IMR-90 (cell line): Measurements from ENCODE around the gene COA5. TPM values are rescaled to one million over a fixed set of nuclear protein-coding genes. Genes with fewer than 3 reads are reported as not detected.

ENCODE experiments used
- ATAC-seq: fragments of 200-7000 bp; cut with Tn5 transposase; 2 replicates; pipeline ENCODE4 v1.9.1; 2020; ENCODE audit warnings: low read depth, mild to moderate bottlenecking, moderate library complexity
- BruUV-seq: library from RNA; stranded (reverse); fragments of 400-500 nt; replicated peaks from 2 replicates; lab custom pipeline; 2021; lab: Mats Ljungman, UMichigan
- CTCF ChIA-PET: fragments of 300-600 bp; formaldehyde crosslinking; extraction: SDS; loops from one replicate; lab custom pipeline; 2021; ENCODE audit warnings: antibody characterized with exemption; lab: Yijun Ruan, JAX
- POLR2A ChIA-PET: fragments of 300-600 bp; sonication (Branson Sonifier 250); formaldehyde crosslinking; loops from one replicate; lab custom pipeline; 2022; ENCODE audit warnings: antibody characterized with exemption; ENCODE audit not compliant: unreplicated experiment; lab: Charles Lee
- DNase-seq: peaks from one replicate; pipeline ENCODE4 v3.0.0; 2013
- H2AFZ ChIP-seq: replicated peaks from 2 replicates; pipeline ENCODE3; 2013; ENCODE audit warnings: low read length, mild to moderate bottlenecking; ENCODE audit not compliant: poor library complexity
- H2AK5ac ChIP-seq: 2 replicates; pipeline ENCODE4 v1.6.1; 2013; ENCODE audit warnings: low read depth, low read length, inconsistent platforms
- H2AK9ac ChIP-seq: replicated peaks from 2 replicates; pipeline ENCODE3; 2013; ENCODE audit warnings: mild to moderate bottlenecking, low read depth, low read length, moderate library complexity; ENCODE audit not compliant: poor library complexity
- H2BK120ac ChIP-seq: 2 replicates; pipeline ENCODE4 v1.6.1; 2013; ENCODE audit warnings: low read depth, low read length, inconsistent platforms
- H2BK15ac ChIP-seq: 3 replicates; pipeline ENCODE4 v1.6.1; 2013; ENCODE audit warnings: low read depth, low read length, inconsistent platforms
- H2BK20ac ChIP-seq: 2 replicates; pipeline ENCODE4 v1.6.1; 2013; ENCODE audit warnings: low read depth, mild to moderate bottlenecking, inconsistent platforms, low read length, moderate library complexity
- H2BK5ac ChIP-seq: 2 replicates; pipeline ENCODE4 v1.6.1; 2013; ENCODE audit warnings: mild to moderate bottlenecking, low read depth, low read length, inconsistent platforms; ENCODE audit not compliant: poor library complexity, severe bottlenecking
- H3K14ac ChIP-seq: replicated peaks from 2 replicates; pipeline ENCODE4 v1.6.1; 2013; ENCODE audit warnings: low read depth, low read length, inconsistent platforms
- H3K18ac ChIP-seq: 2 replicates; pipeline ENCODE4 v1.6.1; 2013; ENCODE audit warnings: low read depth, low read length, control low read depth
- H3K23ac ChIP-seq: 2 replicates; pipeline ENCODE4 v1.6.1; 2013; ENCODE audit warnings: low read depth, low read length, inconsistent platforms
- H3K27ac ChIP-seq: 2 replicates; pipeline ENCODE4 v1.5.1; 2013; ENCODE audit warnings: mild to moderate bottlenecking, control low read depth, low read length; ENCODE audit not compliant: insufficient read depth
- H3K27me3 ChIP-seq: 2 replicates; pipeline ENCODE4 v1.6.1; 2013; ENCODE audit warnings: low read length; ENCODE audit not compliant: control insufficient read depth, insufficient read depth
- H3K36me3 ChIP-seq: 2 replicates; pipeline ENCODE4 v1.6.1; 2013; ENCODE audit warnings: low read length, mixed read lengths; ENCODE audit not compliant: control insufficient read depth, insufficient read depth
- H3K4ac ChIP-seq: 2 replicates; pipeline ENCODE4 v1.6.1; 2013; ENCODE audit warnings: low read depth, low read length, inconsistent platforms
- H3K4me1 ChIP-seq: 2 replicates; pipeline ENCODE4 v1.6.1; 2013; ENCODE audit warnings: low read length, mixed read lengths; ENCODE audit not compliant: control insufficient read depth, insufficient read depth
- H3K4me2 ChIP-seq: 2 replicates; pipeline ENCODE4 v1.6.1; 2013; ENCODE audit warnings: low read depth, mild to moderate bottlenecking, control low read depth, low read length, moderate library complexity
- H3K4me3 ChIP-seq: 2 replicates; pipeline ENCODE4 v1.5.1; 2013; ENCODE audit warnings: low read depth, mild to moderate bottlenecking, control low read depth, low read length, moderate library complexity; ENCODE audit not compliant: insufficient read depth
- H3K56ac ChIP-seq: 2 replicates; pipeline ENCODE4 v1.6.1; 2013; ENCODE audit warnings: low read length, inconsistent platforms; ENCODE audit not compliant: insufficient read depth; ENCODE audit errors: extremely low read depth
- H3K79me1 ChIP-seq, 2 experiments: 2 replicates each; pipeline ENCODE4 v1.6.1; 2013; ENCODE audit warnings: low read length in 2 of 2, inconsistent platforms in 1 of 2, low read depth in 1 of 2
- H3K9ac ChIP-seq: 2 replicates; pipeline ENCODE4 v1.6.1; 2013; ENCODE audit warnings: low read depth, low read length, control low read depth
- H3K9me1 ChIP-seq: 2 replicates; pipeline ENCODE4 v1.6.1; 2013; ENCODE audit warnings: low read length, inconsistent platforms; ENCODE audit not compliant: insufficient read depth
- H3K9me3 ChIP-seq: 2 replicates; pipeline ENCODE4 v1.6.1; 2013; ENCODE audit warnings: low read length; ENCODE audit not compliant: control insufficient read depth, insufficient read depth
- H4K20me1 ChIP-seq: 2 replicates; pipeline ENCODE4 v1.6.1; 2013; ENCODE audit warnings: low read length, inconsistent platforms; ENCODE audit not compliant: insufficient read depth
- H4K5ac ChIP-seq: 2 replicates; pipeline ENCODE4 v1.6.1; 2013; ENCODE audit warnings: mild to moderate bottlenecking, low read depth, low read length, control low read depth
- H4K8ac ChIP-seq, 2 experiments: 2 replicates each; pipeline ENCODE4 v1.6.1; 2013; ENCODE audit warnings: low read depth in 2 of 2, low read length in 2 of 2, control low read depth in 1 of 2, inconsistent platforms in 1 of 2
- H4K91ac ChIP-seq: 2 replicates; pipeline ENCODE4 v1.6.1; 2013; ENCODE audit warnings: low read depth, low read length, inconsistent platforms; ENCODE audit not compliant: insufficient read depth
- BHLHE40 ChIP-seq: fragments of 150-350 bp; IDR thresholded peaks from 2 replicates; pipeline ENCODE4 v1.6.1; 2016; ENCODE audit warnings: mild to moderate bottlenecking, low read depth, low read length
- CEBPB ChIP-seq: IDR thresholded peaks from 2 replicates; pipeline ENCODE4 v1.6.1; 2012; ENCODE audit warnings: low read depth, low read length, improper control_type of control experiment
- CHD1 ChIP-seq: IDR thresholded peaks from 2 replicates; pipeline ENCODE4 v1.6.1; 2012; ENCODE audit warnings: low read depth, low read length, improper control_type of control experiment
- ELK1 ChIP-seq: fragments of 150-350 bp; IDR thresholded peaks from 2 replicates; pipeline ENCODE4 v1.6.1; 2016; ENCODE audit warnings: low read depth, mild to moderate bottlenecking, low read length, moderate library complexity, borderline replicate concordance
- MAZ ChIP-seq: IDR thresholded peaks from 2 replicates; pipeline ENCODE4 v1.6.1; 2012; ENCODE audit warnings: low read depth, mild to moderate bottlenecking, low read length, improper control_type of control experiment, moderate library complexity, borderline replicate concordance
- MXI1 ChIP-seq: IDR thresholded peaks from 2 replicates; pipeline ENCODE4 v1.6.1; 2012; ENCODE audit warnings: low read depth, mild to moderate bottlenecking, low read length, moderate library complexity, borderline replicate concordance
- NFE2L2 ChIP-seq: fragments of 150-350 bp; IDR thresholded peaks from 2 replicates; pipeline ENCODE4 v1.6.1; 2016; ENCODE audit warnings: low read depth, mild to moderate bottlenecking, low read length
- RAD21 ChIP-seq: IDR thresholded peaks from 2 replicates; pipeline ENCODE4 v1.6.1; 2012; ENCODE audit warnings: low read length, improper control_type of control experiment
- RCOR1 ChIP-seq: IDR thresholded peaks from 2 replicates; pipeline ENCODE4 v1.6.1; 2012; ENCODE audit warnings: mild to moderate bottlenecking, low read length, improper control_type of control experiment; ENCODE audit not compliant: insufficient replicate concordance
- WGBS, 2 experiments: methylation state at CpG; one replicate each; pipeline versions ENCODE4 v1.1.5 to v1.1.7; 2013; ENCODE audit warnings: missing lambda C conversion rate in 2 of 2; ENCODE audit not compliant: insufficient read length in 1 of 2; ENCODE audit errors: extremely low coverage in 2 of 2; 5-methylcytosine and 5-hydroxymethylcytosine counted together
- dilution Hi-C: fragments of 300-500 bp; cut with HindIII; formaldehyde crosslinking; loops from one replicate; pipeline ENCODE4 v1.14.3; 2018; ENCODE audit warnings: low sequenced_read_pairs; ENCODE audit not compliant: unreplicated experiment
- in situ Hi-C: fragments of 300-500 bp; cut with MboI; formaldehyde crosslinking; loops from 3 replicates; pipeline ENCODE4 v1.14.3; 2019; ENCODE audit warnings: low sequenced_read_pairs, inconsistent platforms, mixed read lengths
- intact Hi-C: fragments of 100-400 bp; cut with micrococcal nuclease; formaldehyde crosslinking; loops from 2 replicates; pipeline ENCODE4 v1.10.0; 2022
- polyA plus RNA-seq, 3 experiments: library from polyadenylated mRNA; depleted of rRNA; stranded (reverse); fragments of >200 nt; gene quantifications; 2 replicates each; pipeline ENCODE4 v1.2.3, GENCODE V29; 2012; ENCODE audit warnings: low replicate concordance in 1 of 3
- total RNA-seq: library from RNA; depleted of rRNA; stranded (reverse); fragments of >200 nt; gene quantifications from 2 replicates; pipeline ENCODE4 v1.2.3, GENCODE V29; 2012
- TF ChIP-seq, protein P1 (sequence below): conservative IDR thresholded peaks from 2 replicates; pipeline ENCODE4 v1.5.1; 2012; ENCODE audit warnings: mild to moderate bottlenecking, low read depth, low read length, improper control_type of control experiment
- TF ChIP-seq, protein P2 (sequence below): fragments of 150-350 bp; IDR thresholded peaks from 2 replicates; pipeline ENCODE4 v1.6.1; 2017; ENCODE audit warnings: mild to moderate bottlenecking, antibody characterized with exemption, low read length, low read depth

The COA5 gene
- total and polyA plus RNA-seq, 2 of the 4 experiments (the other 2 are of a cell fraction): 8.4 to 14.2 TPM

- ChIA-PET POLR2A (no interaction called here), CTCF (no interaction called here)
- H3K23ac ChIP-seq: no peak overlapping the region
- WGBS, 2 experiments: 67% methylated on average over 1 of the region's 13 CpGs; no CpG with 5 or more reads in 1 of the 2 experiments
- no peak overlapping the region for H3K27ac ChIP-seq
- no peak overlapping the region for H4K8ac ChIP-seq
- H4K20me1 ChIP-seq: peaks cover 5% of the 10 kb centered on the region; the same call in 1 of the 2 replicates
- peaks cover 16% of the 10 kb centered on the region for H3K36me3 ChIP-seq
- H3K4ac ChIP-seq: no peak overlapping the region
- H3K79me1 ChIP-seq: 0 out of 4 replicates have a peak, but pooled peaks cover 0 to 4% of the 10 kb centered on the region in 2 experiments
- no TSS peak for BruUV-seq
- no peak overlapping the region for H2BK5ac ChIP-seq
- no peak overlapping the region for H2BK20ac ChIP-seq
- no peak overlapping the region for H3K4me2 ChIP-seq
- H3K56ac ChIP-seq: no peak overlapping the region
- dilution Hi-C loops (no loop called here), in situ Hi-C loops (no loop called here), intact Hi-C loops (no loop called here)
- no peak overlapping the region for H3K18ac ChIP-seq
- no peaks in the 10 kb centered on the region for H3K9me3 ChIP-seq
- no peak overlapping the region for H3K4me3 ChIP-seq
- TF ChIP-seq, protein P1, sequence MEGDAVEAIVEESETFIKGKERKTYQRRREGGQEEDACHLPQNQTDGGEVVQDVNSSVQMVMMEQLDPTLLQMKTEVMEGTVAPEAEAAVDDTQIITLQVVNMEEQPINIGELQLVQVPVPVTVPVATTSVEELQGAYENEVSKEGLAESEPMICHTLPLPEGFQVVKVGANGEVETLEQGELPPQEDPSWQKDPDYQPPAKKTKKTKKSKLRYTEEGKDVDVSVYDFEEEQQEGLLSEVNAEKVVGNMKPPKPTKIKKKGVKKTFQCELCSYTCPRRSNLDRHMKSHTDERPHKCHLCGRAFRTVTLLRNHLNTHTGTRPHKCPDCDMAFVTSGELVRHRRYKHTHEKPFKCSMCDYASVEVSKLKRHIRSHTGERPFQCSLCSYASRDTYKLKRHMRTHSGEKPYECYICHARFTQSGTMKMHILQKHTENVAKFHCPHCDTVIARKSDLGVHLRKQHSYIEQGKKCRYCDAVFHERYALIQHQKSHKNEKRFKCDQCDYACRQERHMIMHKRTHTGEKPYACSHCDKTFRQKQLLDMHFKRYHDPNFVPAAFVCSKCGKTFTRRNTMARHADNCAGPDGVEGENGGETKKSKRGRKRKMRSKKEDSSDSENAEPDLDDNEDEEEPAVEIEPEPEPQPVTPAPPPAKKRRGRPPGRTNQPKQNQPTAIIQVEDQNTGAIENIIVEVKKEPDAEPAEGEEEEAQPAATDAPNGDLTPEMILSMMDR: no peak
- TF ChIP-seq MXI1: no peak
- TF ChIP-seq CEBPB: no peak
- no peak for TF ChIP-seq MAZ
- TF ChIP-seq, protein P2, sequence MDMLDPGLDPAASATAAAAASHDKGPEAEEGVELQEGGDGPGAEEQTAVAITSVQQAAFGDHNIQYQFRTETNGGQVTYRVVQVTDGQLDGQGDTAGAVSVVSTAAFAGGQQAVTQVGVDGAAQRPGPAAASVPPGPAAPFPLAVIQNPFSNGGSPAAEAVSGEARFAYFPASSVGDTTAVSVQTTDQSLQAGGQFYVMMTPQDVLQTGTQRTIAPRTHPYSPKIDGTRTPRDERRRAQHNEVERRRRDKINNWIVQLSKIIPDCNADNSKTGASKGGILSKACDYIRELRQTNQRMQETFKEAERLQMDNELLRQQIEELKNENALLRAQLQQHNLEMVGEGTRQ: no peak
- TF ChIP-seq CHD1: no peak
- no peak for TF ChIP-seq ELK1
- no peak for TF ChIP-seq RAD21
- TF ChIP-seq NFE2L2: no peak
- no peak for TF ChIP-seq RCOR1
- no peak for TF ChIP-seq BHLHE40
- no peak overlapping the region for H4K5ac ChIP-seq
- peak overlapping the region; percentile 13 for H2AFZ ChIP-seq
- no peak overlapping the region for H2AK5ac ChIP-seq
- H3K14ac ChIP-seq: no peak overlapping the region
- DNase-seq (no peak), ATAC-seq (peak; percentile 21)
- H3K9ac ChIP-seq: no peak overlapping the region
- peaks cover 14% of the 10 kb centered on the region for H3K4me1 ChIP-seq
- H2AK9ac ChIP-seq: no peak overlapping the region
- no peak overlapping the region for H4K91ac ChIP-seq
- H3K27me3 ChIP-seq: no peaks in the 10 kb centered on the region
- H2BK15ac ChIP-seq: no peak overlapping the region
- H2BK120ac ChIP-seq: no peak overlapping the region
- peaks cover 17% of the 10 kb centered on the region for H3K9me1 ChIP-seq
Observed at GRCh38 chr2:98561902-98562695, 46.2 kb downstream of the COA5 start.
